CD4-positive, alpha-beta T cell treated with Interleukin-21 for 1 hour (primary cell): Measurements from ENCODE around the gene INTS15.

Experiments used
- DNase-seq: peaks from one replicate; pipeline ENCODE4 v3.0.0-alpha.2; 2020

INTS15 gene

GRCh38 chr7:6643915-6644625, 54.2 kb downstream of the INTS15 start:
- DNase-seq, result no peak

GRCh38 chr7:6644728-6645127, 54.9 kb downstream of the INTS15 start:
- DNase-seq, result no peak

- DNase-seq, result no peak
Observed at GRCh38 chr7:6646465-6646864, 56.6 kb downstream of the INTS15 start.

GRCh38 chr7:6647080-6647479, 57.3 kb downstream of the INTS15 start:
- DNase-seq, result no peak

GRCh38 chr7:6647541-6647940, 57.7 kb downstream of the INTS15 start:
- DNase-seq, result no peak

- no peak for DNase-seq
Observed at GRCh38 chr7:6648066-6648814, 58.4 kb downstream of the INTS15 start.

- no peak for DNase-seq
Observed at GRCh38 chr7:6648815-6649104, 58.9 kb downstream of the INTS15 start.

- DNase-seq, result no peak
Observed at GRCh38 chr7:6649241-6649961, 59.6 kb downstream of the INTS15 start.

- DNase-seq, result no peak
Observed at GRCh38 chr7:6650086-6650485, 60.3 kb downstream of the INTS15 start.

GRCh38 chr7:6650521-6651011, 60.7 kb downstream of the INTS15 start:
- DNase-seq, result no peak

- DNase-seq, result no peak
Observed at GRCh38 chr7:6651851-6652445, 62.1 kb downstream of the INTS15 start.

- DNase-seq, result no peak
Observed at GRCh38 chr7:6652446-6653011, 62.7 kb downstream of the INTS15 start.

GRCh38 chr7:6653071-6654003, 63.5 kb downstream of the INTS15 start:
- no peak for DNase-seq

- DNase-seq, result no peak
Observed at GRCh38 chr7:6654113-6654841, 64.5 kb downstream of the INTS15 start.

GRCh38 chr7:6654842-6655610, 65.2 kb downstream of the INTS15 start:
- no peak for DNase-seq

- DNase-seq, result no peak
Observed at GRCh38 chr7:6655636-6656385, 66.0 kb downstream of the INTS15 start.

- DNase-seq, result no peak
Observed at GRCh38 chr7:6656413-6656812, 66.6 kb downstream of the INTS15 start.
